ENCODE data around the gene TPST1.

TPST1 gene

GRCh38 chr7:66239467-66239856 is 34.3 kb downstream of the TPST1 start:
- DNase-seq = no peak

- no peak for DNase-seq
Measured at GRCh38 chr7:66245008-66245407, 39.9 kb downstream of the TPST1 start.

GRCh38 chr7:66246554-66247171 is 41.5 kb downstream of the TPST1 start:
- no peak for DNase-seq

GRCh38 chr7:66247380-66248078 is 42.4 kb downstream of the TPST1 start:
- DNase-seq = no peak

GRCh38 chr7:66250711-66251110 is 45.6 kb downstream of the TPST1 start:
- DNase-seq = no peak

- no peak for DNase-seq
Measured at GRCh38 chr7:66255534-66256100, 50.5 kb downstream of the TPST1 start.

GRCh38 chr7:66256281-66256680 is 51.1 kb downstream of the TPST1 start:
- no peak for DNase-seq

- DNase-seq = no peak
Measured at GRCh38 chr7:66257481-66257880, 52.3 kb downstream of the TPST1 start.

- no peak for DNase-seq
Measured at GRCh38 chr7:66258409-66258808, 53.3 kb downstream of the TPST1 start.

- no peak for DNase-seq
Measured at GRCh38 chr7:66261941-66262340, 56.8 kb downstream of the TPST1 start.

GRCh38 chr7:66263936-66264335 is 58.8 kb downstream of the TPST1 start:
- DNase-seq = no peak

- DNase-seq = no peak
Measured at GRCh38 chr7:66265566-66265965, 60.4 kb downstream of the TPST1 start.

- DNase-seq = no peak
Measured at GRCh38 chr7:66267249-66267648, 62.1 kb downstream of the TPST1 start.

- no peak for DNase-seq
Measured at GRCh38 chr7:66269978-66270377, 64.8 kb downstream of the TPST1 start.

- DNase-seq = no peak
Measured at GRCh38 chr7:66272321-66272720, 67.2 kb downstream of the TPST1 start.

GRCh38 chr7:66276363-66276762 is 71.2 kb downstream of the TPST1 start:
- no peak for DNase-seq

- no peak for DNase-seq
Measured at GRCh38 chr7:66277492-66277891, 72.4 kb downstream of the TPST1 start.

- no peak for DNase-seq
Measured at GRCh38 chr7:66279912-66280311, 74.8 kb downstream of the TPST1 start.

GRCh38 chr7:66281678-66282590 is 76.8 kb downstream of the TPST1 start:
- no peak for DNase-seq

GRCh38 chr7:66282591-66282935 is 77.4 kb downstream of the TPST1 start:
- DNase-seq = no peak

GRCh38 chr7:66283003-66283920 is 78.1 kb downstream of the TPST1 start:
- no peak for DNase-seq

- DNase-seq = no peak
Measured at GRCh38 chr7:66296001-66296521, 90.9 kb downstream of the TPST1 start.
